Karpas-422 (cell line): ENCODE measurements around the gene RANGAP1. TPM values are rescaled to one million over a fixed set of nuclear protein-coding genes. Genes with fewer than 3 reads are reported as not detected.

Experiments
- DNase-seq: peaks from one replicate; pipeline ENCODE4 v3.0.0-alpha.2; 2015
- H2AFZ ChIP-seq: fragments of 200-600 bp; sonication (generic); 2 replicates; pipeline ENCODE4 v1.6.1; 2014; ENCODE audit warnings: antibody characterized with exemption, low read length, mixed read lengths
- H3K27ac ChIP-seq: fragments of 200-600 bp; sonication (generic); 2 replicates; pipeline ENCODE4 v1.5.1; 2014; ENCODE audit warnings: mild to moderate bottlenecking, low read length, moderate library complexity
- H3K27me3 ChIP-seq: fragments of 200-600 bp; sonication (generic); 2 replicates; pipeline ENCODE4 v1.6.1; 2014; ENCODE audit warnings: low read length, mixed read lengths
- H3K36me3 ChIP-seq: fragments of 200-600 bp; sonication (generic); 2 replicates; pipeline ENCODE4 v1.6.1; 2014; ENCODE audit warnings: low read length, mixed read lengths; ENCODE audit not compliant: insufficient read depth
- H3K4me1 ChIP-seq: fragments of 200-600 bp; sonication (generic); 2 replicates; pipeline ENCODE4 v1.6.1; 2014; ENCODE audit warnings: mild to moderate bottlenecking, low read length, mixed read lengths
- H3K4me2 ChIP-seq: fragments of 200-600 bp; sonication (generic); 2 replicates; pipeline ENCODE4 v1.6.1; 2014; ENCODE audit warnings: low read length, low read depth, mild to moderate bottlenecking; ENCODE audit not compliant: poor library complexity, severe bottlenecking
- H3K4me3 ChIP-seq: fragments of 200-600 bp; sonication (generic); 2 replicates; pipeline ENCODE4 v1.5.1; 2014; ENCODE audit warnings: mild to moderate bottlenecking, antibody characterized with exemption, low read length, mixed read lengths
- H3K79me2 ChIP-seq: fragments of 200-600 bp; sonication (generic); 2 replicates; pipeline ENCODE4 v1.6.1; 2014; ENCODE audit warnings: mild to moderate bottlenecking, low read length, mixed read lengths
- H3K9ac ChIP-seq: fragments of 200-600 bp; sonication (generic); 2 replicates; pipeline ENCODE4 v1.6.0; 2014; ENCODE audit warnings: low read length
- H3K9me2 ChIP-seq: fragments of 200-600 bp; sonication (generic), shearing (Covaris generic); replicated peaks from 2 replicates; pipeline ENCODE4 v1.6.0; 2014; ENCODE audit warnings: mild to moderate bottlenecking, low read length, moderate library complexity; ENCODE audit not compliant: insufficient read depth
- H3K9me3 ChIP-seq: fragments of 300-700, 200-600 bp; sonication (generic); 2 replicates; pipeline ENCODE4 v1.6.1; 2014; ENCODE audit warnings: low read length, mixed read lengths
- H4K20me1 ChIP-seq: fragments of 200-600 bp; sonication (generic); 2 replicates; pipeline ENCODE4 v1.6.1; 2014; ENCODE audit warnings: mild to moderate bottlenecking, antibody characterized with exemption, low read length, low read depth; ENCODE audit not compliant: insufficient read depth
- total RNA-seq: library from RNA; depleted of rRNA; stranded (reverse); fragments of >200 nt; shearing (Covaris generic); gene quantifications from 2 replicates; pipeline ENCODE4 v1.2.3, GENCODE V29; 2014; ENCODE audit warnings: low replicate concordance

The RANGAP1 gene
- total RNA-seq, 1 experiment from 2014 or later, result 26.3 TPM

GRCh38 chr22:41229730-41230400 is 56.1 kb downstream of the RANGAP1 start:
- Histone ChIP-seq H3K9ac (no peak overlapping the region), H3K4me1 (no peaks in the 10 kb centered on the region), H3K79me2 (no peaks in the 10 kb centered on the region), H4K20me1 (no peaks in the 10 kb centered on the region), H3K9me3 (no peaks in the 10 kb centered on the region), H3K36me3 (no peaks in the 10 kb centered on the region; the same call in none of the 2 replicates), H2AFZ (no peak overlapping the region), H3K4me2 (no peak overlapping the region), H3K4me3 (no peak overlapping the region), H3K9me2 (no peaks in the 10 kb centered on the region), H3K27me3 (no peaks in the 10 kb centered on the region), H3K27ac (no peak overlapping the region)
- DNase-seq, result no peak

DNA sequence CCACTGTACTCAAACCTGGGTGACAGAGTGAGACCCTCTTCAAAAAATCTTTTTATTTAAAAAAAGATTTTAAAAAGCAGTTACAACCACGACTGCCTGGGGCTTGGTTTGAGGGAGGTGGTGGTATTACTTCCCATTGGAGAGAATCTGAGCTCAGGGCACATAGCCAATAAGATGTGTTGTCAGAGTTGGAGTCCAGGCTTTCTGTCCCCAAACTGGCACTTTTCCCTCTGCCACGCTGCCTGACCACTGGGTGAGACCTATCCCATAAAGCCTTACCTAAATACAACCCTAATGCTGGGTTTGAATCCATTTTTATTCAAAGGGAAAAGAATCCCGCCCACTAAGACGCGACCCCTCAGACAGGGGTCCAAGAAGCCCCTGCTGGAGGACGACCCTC is 56.8 kb downstream of the RANGAP1 start:
- no peaks in the 10 kb centered on the region for H3K4me1 ChIP-seq
- no peaks in the 10 kb centered on the region for H3K27me3 ChIP-seq
- H3K9me3 ChIP-seq, result no peaks in the 10 kb centered on the region
- no peak overlapping the region for H3K9ac ChIP-seq
- no peak for DNase-seq
- H3K4me2 ChIP-seq, result no peak overlapping the region
- H3K79me2 ChIP-seq, result no peaks in the 10 kb centered on the region
- no peaks in the 10 kb centered on the region for H3K9me2 ChIP-seq
- H3K4me3 ChIP-seq, result no peak overlapping the region
- H3K36me3 ChIP-seq, result no peaks in the 10 kb centered on the region; the same call in none of the 2 replicates
- H4K20me1 ChIP-seq, result no peaks in the 10 kb centered on the region
- H3K27ac ChIP-seq, result no peak overlapping the region
- H2AFZ ChIP-seq, result no peak overlapping the region

DNA sequence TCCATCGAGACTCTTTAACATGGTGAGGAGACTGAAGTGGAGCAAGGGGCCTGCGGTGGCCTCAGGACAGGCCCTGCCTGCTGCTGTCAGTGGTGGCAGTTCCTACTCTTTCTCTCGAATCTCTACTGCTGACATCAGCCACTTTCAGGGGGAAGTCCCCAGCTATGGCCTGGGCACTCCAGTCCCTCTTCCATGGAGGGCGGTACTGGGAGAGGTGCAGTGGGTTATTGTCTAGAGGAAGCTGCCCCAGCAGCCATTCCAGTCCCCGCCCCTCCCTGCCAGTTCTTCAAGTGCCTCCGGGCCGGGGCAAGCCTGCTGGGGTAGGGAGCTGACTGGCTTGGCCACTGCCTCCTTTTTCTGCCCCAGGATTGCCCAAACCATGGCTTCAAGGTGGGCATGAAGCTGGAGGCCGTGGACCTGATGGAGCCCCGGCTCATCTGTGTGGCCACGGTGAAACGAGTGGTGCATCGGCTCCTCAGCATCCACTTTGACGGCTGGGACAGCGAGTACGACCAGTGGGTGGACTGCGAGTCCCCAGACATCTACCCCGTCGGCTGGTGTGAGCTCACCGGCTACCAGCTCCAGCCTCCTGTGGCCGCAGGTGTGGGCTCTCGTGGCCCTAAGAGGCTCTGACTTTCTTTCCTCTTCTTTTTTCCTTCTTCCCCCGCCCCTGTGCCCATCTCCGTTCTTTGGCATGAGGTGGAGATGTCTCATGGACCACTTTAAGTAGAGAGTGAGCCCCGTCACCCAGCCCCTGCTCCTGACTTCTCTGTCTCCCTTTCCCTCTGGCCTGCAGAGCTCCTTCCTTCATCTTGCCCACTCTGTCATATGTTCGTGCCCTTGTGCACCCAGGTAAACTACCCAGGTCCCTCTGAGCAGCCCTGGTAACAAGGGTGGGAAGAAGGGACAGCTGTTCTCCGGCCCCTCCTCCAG is 59.0 kb downstream of the RANGAP1 start:
- H3K36me3 ChIP-seq, result no peaks in the 10 kb centered on the region; the same call in none of the 2 replicates
- no peak for DNase-seq
- no peaks in the 10 kb centered on the region for H3K9me3 ChIP-seq

GRCh38 chr22:41223535-41223934 is 62.5 kb downstream of the RANGAP1 start:
- Histone ChIP-seq H3K4me3 (no peak overlapping the region), H3K4me2 (no peak overlapping the region), H3K27ac (no peak overlapping the region), H3K9ac (no peak overlapping the region), H4K20me1 (no peaks in the 10 kb centered on the region), H3K9me2 (no peaks in the 10 kb centered on the region), H3K36me3 (peaks cover 4% of the 10 kb centered on the region), H3K4me1 (no peaks in the 10 kb centered on the region), H3K9me3 (no peaks in the 10 kb centered on the region), H3K27me3 (no peaks in the 10 kb centered on the region), H3K79me2 (no peaks in the 10 kb centered on the region), H2AFZ (no peak overlapping the region)
- no peak for DNase-seq

More for the DNA sequence above, 59.0 kb downstream of the RANGAP1 start:
- Histone ChIP-seq H3K4me1 (no peaks in the 10 kb centered on the region), H3K9me2 (no peaks in the 10 kb centered on the region), H3K4me3 (no peak overlapping the region), H3K79me2 (no peaks in the 10 kb centered on the region), H3K4me2 (no peak overlapping the region), H2AFZ (no peak overlapping the region), H4K20me1 (no peaks in the 10 kb centered on the region), H3K27ac (no peak overlapping the region), H3K27me3 (no peaks in the 10 kb centered on the region), H3K9ac (no peak overlapping the region)

- no peaks in the 10 kb centered on the region for H3K27me3 ChIP-seq
- H3K9me2 ChIP-seq, result no peaks in the 10 kb centered on the region
- H4K20me1 ChIP-seq, result no peaks in the 10 kb centered on the region
- DNase-seq, result no peak
- H2AFZ ChIP-seq, result no peak overlapping the region
- H3K9ac ChIP-seq, result no peak overlapping the region
- H3K4me1 ChIP-seq, result no peaks in the 10 kb centered on the region
- peaks cover 4% of the 10 kb centered on the region for H3K36me3 ChIP-seq
- H3K9me3 ChIP-seq, result no peaks in the 10 kb centered on the region
- no peak overlapping the region for H3K4me3 ChIP-seq
- no peaks in the 10 kb centered on the region for H3K79me2 ChIP-seq
- H3K4me2 ChIP-seq, result no peak overlapping the region
- H3K27ac ChIP-seq, result no peak overlapping the region
Observed at GRCh38 chr22:41222846-41223507, 63.0 kb downstream of the RANGAP1 start.

DNA sequence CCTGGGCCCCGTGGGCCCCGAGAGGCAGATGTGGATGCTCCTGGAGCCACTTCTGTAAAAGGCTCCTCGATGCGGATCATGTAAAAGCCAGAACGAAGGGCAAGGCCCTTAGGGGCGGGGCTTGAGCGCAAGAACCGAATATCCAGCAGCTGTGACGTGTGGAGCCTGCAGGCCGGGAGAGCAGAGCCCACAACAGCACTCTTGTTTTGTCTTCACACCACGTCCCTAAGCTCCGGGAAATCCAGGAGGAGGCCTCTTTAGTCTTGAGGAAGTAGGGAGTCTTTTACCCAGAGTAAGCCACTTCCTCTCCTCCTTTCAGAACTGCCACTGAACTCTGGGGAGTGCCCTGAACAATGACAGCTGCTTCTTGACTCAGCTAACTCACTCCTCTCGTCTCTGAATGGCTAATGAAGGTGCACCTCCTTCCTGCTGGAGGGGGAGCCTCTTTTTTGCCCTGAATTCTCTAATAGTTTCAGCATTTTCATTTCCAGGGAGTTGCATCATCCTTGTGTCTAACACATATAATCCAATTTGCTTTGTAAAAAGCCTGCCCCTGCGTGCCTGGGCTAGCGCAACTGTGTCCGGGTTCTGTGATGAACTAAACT is 68.3 kb downstream of the RANGAP1 start:
- DNase-seq, result no peak
- Histone ChIP-seq H3K27me3 (no peaks in the 10 kb centered on the region), H3K79me2 (no peaks in the 10 kb centered on the region), H3K4me1 (no peaks in the 10 kb centered on the region), H3K4me2 (no peak overlapping the region), H3K4me3 (no peak overlapping the region), H3K9me3 (no peaks in the 10 kb centered on the region), H4K20me1 (no peaks in the 10 kb centered on the region), H3K9me2 (no peaks in the 10 kb centered on the region), H3K27ac (no peak overlapping the region), H3K36me3 (peaks cover 20% of the 10 kb centered on the region), H3K9ac (no peak overlapping the region), H2AFZ (no peak overlapping the region)

- H3K9me3 ChIP-seq, result no peaks in the 10 kb centered on the region
- no peaks in the 10 kb centered on the region for H3K27me3 ChIP-seq
- H3K27ac ChIP-seq, result no peak overlapping the region
- H3K4me2 ChIP-seq, result no peak overlapping the region
- no peaks in the 10 kb centered on the region for H3K79me2 ChIP-seq
- no peak overlapping the region for H3K4me3 ChIP-seq
- no peaks in the 10 kb centered on the region for H3K9me2 ChIP-seq
- peaks cover 23% of the 10 kb centered on the region for H3K36me3 ChIP-seq
- H4K20me1 ChIP-seq, result no peaks in the 10 kb centered on the region
- no peak overlapping the region for H3K9ac ChIP-seq
- H3K4me1 ChIP-seq, result no peaks in the 10 kb centered on the region
- no peak overlapping the region for H2AFZ ChIP-seq
- no peak for DNase-seq
Observed at GRCh38 chr22:41216984-41217383, 69.0 kb downstream of the RANGAP1 start.

- Histone ChIP-seq H3K9ac (no peak overlapping the region), H3K9me3 (no peaks in the 10 kb centered on the region), H3K4me3 (no peak overlapping the region), H3K4me2 (no peak overlapping the region), H3K27ac (no peak overlapping the region), H3K36me3 (peaks cover 24% of the 10 kb centered on the region), H3K9me2 (no peaks in the 10 kb centered on the region), H3K4me1 (no peaks in the 10 kb centered on the region), H2AFZ (no peak overlapping the region), H3K79me2 (no peaks in the 10 kb centered on the region), H3K27me3 (no peaks in the 10 kb centered on the region), H4K20me1 (no peaks in the 10 kb centered on the region)
- DNase-seq, result no peak
Observed at GRCh38 chr22:41215926-41216325, 70.1 kb downstream of the RANGAP1 start.
